WERI-Rb-1 (cell line): Measurements from ENCODE around the gene CD276.

Source experiments
- DNase-seq: peaks from one replicate; pipeline ENCODE4 v3.0.0-alpha.2; 2020
- H3K27ac ChIP-seq: fragments of 250-450 bp; sonication (Bioruptor Pico); 2 replicates; pipeline ENCODE4 v1.5.1; 2020; ENCODE audit warnings: mild to moderate bottlenecking, moderate library complexity
- H3K27me3 ChIP-seq: fragments of 250-450 bp; sonication (Bioruptor Pico); 2 replicates; pipeline ENCODE4 v1.5.1; 2021; ENCODE audit warnings: mild to moderate bottlenecking, low read depth, moderate library complexity; ENCODE audit not compliant: insufficient read depth, severe bottlenecking
- H3K36me3 ChIP-seq: fragments of 250-450 bp; sonication (Bioruptor Pico); 2 replicates; pipeline ENCODE4 v1.5.1; 2020; ENCODE audit warnings: mild to moderate bottlenecking, moderate library complexity
- H3K4me3 ChIP-seq: 2 replicates; pipeline ENCODE4 v1.5.1; 2011; ENCODE audit warnings: low read depth, mild to moderate bottlenecking, control low read depth, low read length
- H3K9me3 ChIP-seq: fragments of 250-450 bp; sonication (Bioruptor Pico); 2 replicates; pipeline ENCODE4 v1.5.1; 2021; ENCODE audit warnings: mild to moderate bottlenecking, moderate library complexity; ENCODE audit not compliant: severe bottlenecking
- TF ChIP-seq, protein P1 (sequence below): IDR thresholded peaks from 2 replicates; pipeline ENCODE4 v1.5.1; 2011; ENCODE audit warnings: low read depth, mild to moderate bottlenecking, control low read depth, inconsistent platforms, low read length

Gene CD276

DNA sequence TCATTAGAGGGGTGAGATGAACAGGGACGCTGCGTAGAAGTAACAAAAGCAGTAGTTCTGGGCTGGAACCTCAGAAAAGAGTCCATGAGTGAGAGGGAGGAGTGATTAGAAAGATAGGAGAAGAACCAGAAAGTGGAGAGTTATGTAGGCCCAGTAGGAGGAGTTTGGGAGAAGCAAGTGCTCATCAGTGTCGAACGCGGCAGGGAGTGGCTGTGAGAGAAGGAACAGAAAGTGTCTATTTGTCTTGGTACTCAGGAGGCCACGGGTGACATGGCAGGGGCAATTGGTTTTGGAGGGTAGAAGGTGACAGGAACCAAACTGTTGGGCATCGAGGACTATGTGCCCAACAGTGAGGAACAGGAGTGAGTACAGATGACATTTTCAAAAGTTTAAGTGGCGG, 70.3 kb downstream of the CD276 start:
- H3K27ac ChIP-seq, result no peak overlapping the region
- TF ChIP-seq, protein P1, sequence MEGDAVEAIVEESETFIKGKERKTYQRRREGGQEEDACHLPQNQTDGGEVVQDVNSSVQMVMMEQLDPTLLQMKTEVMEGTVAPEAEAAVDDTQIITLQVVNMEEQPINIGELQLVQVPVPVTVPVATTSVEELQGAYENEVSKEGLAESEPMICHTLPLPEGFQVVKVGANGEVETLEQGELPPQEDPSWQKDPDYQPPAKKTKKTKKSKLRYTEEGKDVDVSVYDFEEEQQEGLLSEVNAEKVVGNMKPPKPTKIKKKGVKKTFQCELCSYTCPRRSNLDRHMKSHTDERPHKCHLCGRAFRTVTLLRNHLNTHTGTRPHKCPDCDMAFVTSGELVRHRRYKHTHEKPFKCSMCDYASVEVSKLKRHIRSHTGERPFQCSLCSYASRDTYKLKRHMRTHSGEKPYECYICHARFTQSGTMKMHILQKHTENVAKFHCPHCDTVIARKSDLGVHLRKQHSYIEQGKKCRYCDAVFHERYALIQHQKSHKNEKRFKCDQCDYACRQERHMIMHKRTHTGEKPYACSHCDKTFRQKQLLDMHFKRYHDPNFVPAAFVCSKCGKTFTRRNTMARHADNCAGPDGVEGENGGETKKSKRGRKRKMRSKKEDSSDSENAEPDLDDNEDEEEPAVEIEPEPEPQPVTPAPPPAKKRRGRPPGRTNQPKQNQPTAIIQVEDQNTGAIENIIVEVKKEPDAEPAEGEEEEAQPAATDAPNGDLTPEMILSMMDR, result no peak
- no peaks in the 10 kb centered on the region for H3K27me3 ChIP-seq
- no peak overlapping the region for H3K4me3 ChIP-seq
- no peak for DNase-seq
- peaks cover 8% of the 10 kb centered on the region for H3K36me3 ChIP-seq
- H3K9me3 ChIP-seq, result no peaks in the 10 kb centered on the region

DNA sequence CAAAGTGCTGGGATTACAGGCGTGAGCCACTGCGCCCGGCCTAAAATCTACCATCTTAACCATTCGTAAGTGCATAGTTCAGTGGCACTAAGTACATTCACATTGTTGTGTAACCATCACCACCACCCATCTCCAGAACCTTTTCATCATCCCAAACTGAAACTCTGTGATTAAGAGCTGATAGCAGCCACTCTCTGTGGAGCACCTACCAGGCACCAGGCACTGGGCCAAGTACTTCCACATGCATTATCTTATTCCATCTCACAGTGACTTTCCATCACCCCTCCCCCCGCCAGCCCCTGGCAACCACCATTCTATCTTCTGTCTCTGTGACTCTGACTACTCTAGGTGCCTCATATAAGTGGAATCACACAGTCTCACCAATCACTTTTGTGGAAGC, 71.3 kb downstream of the CD276 start:
- Histone ChIP-seq H3K27me3 (no peaks in the 10 kb centered on the region), H3K36me3 (no peaks in the 10 kb centered on the region), H3K4me3 (no peak overlapping the region), H3K27ac (no peak overlapping the region), H3K9me3 (no peaks in the 10 kb centered on the region)
- DNase-seq, result no peak
- TF ChIP-seq, protein P1, result no peak

DNA sequence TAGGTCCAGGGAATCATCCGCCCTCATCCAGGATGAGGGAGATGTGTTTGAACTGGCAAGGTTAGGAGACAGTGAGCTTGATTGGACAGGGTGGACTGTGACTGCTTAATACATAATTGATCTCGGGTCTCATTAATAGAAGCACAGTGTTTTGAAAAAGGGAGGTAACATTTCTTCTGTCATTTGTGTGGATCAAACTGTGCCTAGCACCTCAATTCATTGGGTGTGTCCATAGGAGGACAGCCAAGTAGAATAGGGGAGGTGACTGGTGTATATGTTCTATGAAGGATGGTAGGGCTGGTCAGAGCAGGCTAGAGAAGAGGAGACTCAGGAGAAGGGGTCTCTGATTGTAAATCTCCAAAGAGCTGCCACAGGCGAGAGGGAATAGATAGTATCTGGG, 71.8 kb downstream of the CD276 start:
- TF ChIP-seq, protein P1, result no peak
- Histone ChIP-seq H3K27ac (no peak overlapping the region), H3K27me3 (no peaks in the 10 kb centered on the region), H3K9me3 (no peaks in the 10 kb centered on the region), H3K4me3 (no peak overlapping the region), H3K36me3 (no peaks in the 10 kb centered on the region)
- no peak for DNase-seq

DNA sequence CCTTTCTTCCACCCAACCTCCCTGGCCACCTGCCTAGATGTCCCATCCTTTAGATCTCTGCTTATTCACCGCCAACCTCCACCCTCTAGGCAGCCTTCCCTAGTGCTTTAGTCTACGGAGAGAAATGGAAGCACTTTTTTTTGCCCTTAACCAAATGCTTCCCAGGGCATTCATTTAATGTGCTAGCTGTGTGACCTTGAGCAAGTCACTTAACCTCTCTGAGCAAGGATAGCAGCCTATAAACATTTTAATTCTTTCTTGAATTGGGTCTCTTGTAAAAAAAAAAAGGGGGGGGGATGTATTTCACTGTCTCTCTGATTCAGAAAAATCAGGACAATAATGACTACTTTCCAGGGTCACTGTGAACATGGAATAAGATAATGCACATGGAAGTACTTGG, 72.2 kb downstream of the CD276 start:
- H3K36me3 ChIP-seq, result no peaks in the 10 kb centered on the region

DNA sequence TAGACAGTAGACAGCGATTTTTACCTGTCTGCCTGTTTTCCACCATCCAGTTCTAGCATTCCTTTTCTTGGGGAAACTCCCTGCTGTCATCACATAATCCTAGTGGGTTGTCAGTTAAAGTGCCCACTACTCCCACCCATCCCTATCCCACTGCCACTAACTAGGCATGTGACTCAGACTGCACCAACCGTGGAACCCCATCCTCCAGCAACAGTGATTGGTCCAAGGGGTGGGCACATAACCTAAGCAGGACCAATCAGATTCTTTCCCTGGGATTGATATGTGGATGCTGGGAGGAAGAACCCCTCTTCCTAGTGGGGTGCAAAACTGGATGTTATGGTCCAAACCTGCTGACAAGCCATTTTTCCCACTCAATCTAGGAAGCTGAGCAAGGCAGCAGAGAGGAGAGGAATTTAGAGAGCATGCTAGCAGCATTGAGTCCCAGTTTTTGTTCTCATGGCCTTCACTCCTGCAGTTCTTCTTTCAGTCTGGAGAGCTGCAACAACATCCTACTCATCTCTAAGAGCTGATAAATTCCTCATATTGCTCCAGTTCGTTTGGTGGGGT, 72.8 kb downstream of the CD276 start:
- TF ChIP-seq, protein P1, result no peak
- H3K27me3 ChIP-seq, result no peaks in the 10 kb centered on the region
- no peaks in the 10 kb centered on the region for H3K9me3 ChIP-seq
- no peak overlapping the region for H3K4me3 ChIP-seq
- no peak overlapping the region for H3K27ac ChIP-seq
- DNase-seq, result no peak
- H3K36me3 ChIP-seq, result no peaks in the 10 kb centered on the region

More for the DNA sequence above, 72.2 kb downstream of the CD276 start:
- Histone ChIP-seq H3K27ac (no peak overlapping the region), H3K27me3 (no peaks in the 10 kb centered on the region), H3K4me3 (no peak overlapping the region), H3K9me3 (no peaks in the 10 kb centered on the region)
- no peak for DNase-seq
- TF ChIP-seq, protein P1, result no peak

DNA sequence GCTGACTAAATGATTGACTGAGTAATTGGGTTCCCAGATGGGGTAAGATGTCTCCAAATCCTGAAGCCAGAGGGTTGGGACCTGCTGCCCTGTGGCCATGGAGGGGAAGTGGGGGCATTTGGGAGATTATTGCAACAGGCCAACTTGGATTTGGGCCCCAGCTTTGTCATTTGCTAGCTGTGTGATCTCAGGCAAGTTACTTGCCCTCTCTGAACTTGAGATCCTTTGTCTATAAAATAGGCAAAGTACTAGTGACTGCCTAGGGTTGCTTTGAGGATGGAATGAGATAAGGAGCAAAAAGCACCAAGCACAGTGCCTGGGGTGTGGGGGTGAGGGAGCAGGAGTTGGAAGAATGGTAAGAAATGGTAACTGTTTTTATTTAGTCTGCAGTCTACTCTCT, 73.4 kb downstream of the CD276 start:
- Histone ChIP-seq H3K4me3 (no peak overlapping the region), H3K36me3 (no peaks in the 10 kb centered on the region), H3K9me3 (no peaks in the 10 kb centered on the region), H3K27ac (no peak overlapping the region), H3K27me3 (no peaks in the 10 kb centered on the region)
- no peak for DNase-seq
- TF ChIP-seq, protein P1, result no peak
